ENCODE data around the gene UTP14C. TPM values are rescaled to one million over a fixed set of nuclear protein-coding genes. Genes with fewer than 3 reads are reported as not detected.

Gene UTP14C
- total and polyA plus RNA-seq, 4 experiments from 2014 or later = 1.9 to 16.1 (median 9.3) TPM

GRCh38 chr13:51997641-51998330 lies 26.7 kb upstream of the UTP14C start:
- intact Hi-C loops (cut with micrococcal nuclease) = no loop called here
- no peaks in the 10 kb centered on the region for H3K9me3 ChIP-seq (ENCODE audit: control insufficient read depth in 1 of 2, low read length in 2 of 2)
- H3K27me3 Mint-ChIP-seq = peaks cover 7% of the 10 kb centered on the region in 2 donors
- no peak overlapping the region for H3K27ac ChIP-seq (ENCODE audit: low read depth, low read length)
- peak overlapping the region in 1 of 7 donors; percentile 10 for H3K27ac Mint-ChIP-seq
- H3K4me3 Mint-ChIP-seq = no peak overlapping the region
- H3K4me1 ChIP-seq (ENCODE audit: insufficient read depth, low read length) = no peaks in the 10 kb centered on the region
- ChIA-PET CTCF (ENCODE audit: partially characterized antibody) (interaction anchor here (0.6 to 7.2 kb wide), 3 partner anchors 16 to 203 kb away, joined by 3 to 42 read pairs (median 4); partner anchors contain the start of gene ALG11), POLR2A (ENCODE audit: partially characterized antibody) (no interaction called here)
- no peaks in the 10 kb centered on the region for H3K9me3 Mint-ChIP-seq
- H3K4me3 ChIP-seq (ENCODE audit: low read length in 2 of 2) = no peak overlapping the region
- no peak for DNase-seq
- H3K27me3 ChIP-seq (ENCODE audit: insufficient read depth, low read length) = peaks cover 5% of the 10 kb centered on the region
- no peaks in the 10 kb centered on the region for H3K36me3 Mint-ChIP-seq
- peaks cover 0 to 3% (median 1%) of the 10 kb centered on the region in 4 donors for H3K4me1 Mint-ChIP-seq
- no peaks in the 10 kb centered on the region for H3K36me3 ChIP-seq (ENCODE audit: insufficient read depth, low read length)

GRCh38 chr13:51998723-51999509 lies 25.6 kb upstream of the UTP14C start:
- H3K9me3 Mint-ChIP-seq = no peaks in the 10 kb centered on the region
- no peak overlapping the region for H3K4me3 ChIP-seq (ENCODE audit: low read length in 2 of 2)
- DNase-seq = no peak
- intact Hi-C loops (cut with micrococcal nuclease) = no loop called here
- H3K4me3 Mint-ChIP-seq = no peak overlapping the region
- ChIA-PET CTCF (ENCODE audit: partially characterized antibody) (interaction anchor here (0.9 to 7.2 kb wide), 8 partner anchors 9 to 202 kb away, joined by 3 to 49 read pairs (median 3); partner anchors contain the start of gene ALG11), POLR2A (ENCODE audit: partially characterized antibody) (no interaction called here)
- no peaks in the 10 kb centered on the region for H3K36me3 Mint-ChIP-seq
- no peaks in the 10 kb centered on the region for H3K36me3 ChIP-seq (ENCODE audit: insufficient read depth, low read length)
- H3K27ac ChIP-seq (ENCODE audit: low read depth, low read length) = no peak overlapping the region
- H3K27ac Mint-ChIP-seq = peak overlapping the region in 1 of 7 donors; percentile 44
- peaks cover 0 to 3% (median 1%) of the 10 kb centered on the region in 4 donors for H3K4me1 Mint-ChIP-seq
- no peaks in the 10 kb centered on the region for H3K4me1 ChIP-seq (ENCODE audit: insufficient read depth, low read length)
- H3K9me3 ChIP-seq (ENCODE audit: control insufficient read depth in 1 of 2, low read length in 2 of 2) = no peaks in the 10 kb centered on the region
- H3K27me3 Mint-ChIP-seq = peaks cover 7% of the 10 kb centered on the region in 2 donors
- peaks cover 5% of the 10 kb centered on the region for H3K27me3 ChIP-seq (ENCODE audit: insufficient read depth, low read length)

- H3K9me3 ChIP-seq (ENCODE audit: control insufficient read depth in 1 of 2, low read length in 2 of 2) = no peaks in the 10 kb centered on the region
- no peak for DNase-seq
- H3K9me3 Mint-ChIP-seq = no peaks in the 10 kb centered on the region
- peaks cover 7% of the 10 kb centered on the region in 2 donors for H3K27me3 Mint-ChIP-seq
- CTCF ChIA-PET (ENCODE audit: partially characterized antibody) = interaction anchor here (0.9 to 7.2 kb wide), 8 partner anchors 9 to 200 kb away, joined by 3 to 49 read pairs (median 6); partner anchors contain the start of gene ALG11
- peaks cover 5% of the 10 kb centered on the region for H3K27me3 ChIP-seq (ENCODE audit: insufficient read depth, low read length)
- intact Hi-C loops (cut with micrococcal nuclease) = no loop called here
- peaks cover 0 to 3% (median 1%) of the 10 kb centered on the region in 4 donors for H3K4me1 Mint-ChIP-seq
- H3K36me3 Mint-ChIP-seq = no peaks in the 10 kb centered on the region
- H3K36me3 ChIP-seq (ENCODE audit: insufficient read depth, low read length) = no peaks in the 10 kb centered on the region
- POLR2A ChIA-PET (ENCODE audit: partially characterized antibody) = no interaction called here
- no peaks in the 10 kb centered on the region for H3K4me1 ChIP-seq (ENCODE audit: insufficient read depth, low read length)
- peak overlapping the region in 1 of 7 donors; percentile 51 for H3K27ac Mint-ChIP-seq
- H3K27ac ChIP-seq (ENCODE audit: low read depth, low read length) = no peak overlapping the region
- no peak overlapping the region for H3K4me3 Mint-ChIP-seq
- H3K4me3 ChIP-seq (ENCODE audit: low read length in 2 of 2) = no peak overlapping the region
Measured at GRCh38 chr13:51999510-51999911, 25.0 kb upstream of the UTP14C start.

- Histone ChIP-seq H3K4me1 (ENCODE audit: insufficient read depth, low read length) (no peaks in the 10 kb centered on the region), H3K9me3 (ENCODE audit: control insufficient read depth in 1 of 2, low read length in 2 of 2) (no peaks in the 10 kb centered on the region), H3K27ac (ENCODE audit: low read depth, low read length) (no peak overlapping the region), H3K4me3 (ENCODE audit: low read length in 2 of 2) (no peak overlapping the region), H3K36me3 (ENCODE audit: insufficient read depth, low read length) (no peaks in the 10 kb centered on the region), H3K27me3 (ENCODE audit: insufficient read depth, low read length) (peaks cover 5% of the 10 kb centered on the region)
- H3K4me1 Mint-ChIP-seq = peaks cover 0 to 3% (median 1%) of the 10 kb centered on the region in 4 donors
- H3K27ac Mint-ChIP-seq = peak overlapping the region in 1 of 7 donors; percentile 51
- H3K27me3 Mint-ChIP-seq = peaks cover 7% of the 10 kb centered on the region in 2 donors
- CTCF ChIA-PET (ENCODE audit: partially characterized antibody) = interaction anchor here (1.0 to 7.2 kb wide), 9 partner anchors 8 to 451 kb away, joined by 3 to 49 read pairs (median 6); partner anchors contain the start of genes ALG11 and VPS36
- no peaks in the 10 kb centered on the region for H3K36me3 Mint-ChIP-seq
- no peaks in the 10 kb centered on the region for H3K9me3 Mint-ChIP-seq
- H3K4me3 Mint-ChIP-seq = no peak overlapping the region
- POLR2A ChIA-PET (ENCODE audit: partially characterized antibody) = no interaction called here
- DNase-seq = no peak
- intact Hi-C loops (cut with micrococcal nuclease) = loop anchor here (5.0 kb wide), 1 partner anchor 237 kb away; no protein-coding TSS in a partner anchor
Measured at GRCh38 chr13:51999921-52000320, 24.6 kb upstream of the UTP14C start.

- peaks cover 4 to 7% of the 10 kb centered on the region in 2 donors for H3K27me3 Mint-ChIP-seq
- peaks cover 5% of the 10 kb centered on the region for H3K27me3 ChIP-seq (ENCODE audit: insufficient read depth, low read length)
Measured at GRCh38 chr13:52001120-52001731, 23.3 kb upstream of the UTP14C start.

GRCh38 chr13:52002361-52002760 lies 22.1 kb upstream of the UTP14C start:
- Mint-ChIP-seq H3K4me1 (peaks cover 0 to 2% (median under 1%) of the 10 kb centered on the region in 4 donors), H3K36me3 (no peaks in the 10 kb centered on the region), H3K27me3 (peaks cover 5 to 7% of the 10 kb centered on the region in 2 donors), H3K4me3 (no peak overlapping the region), H3K27ac (no peak overlapping the region), H3K9me3 (no peaks in the 10 kb centered on the region)
- no peak for DNase-seq
- Histone ChIP-seq H3K9me3 (ENCODE audit: control insufficient read depth in 1 of 2, low read length in 2 of 2) (no peaks in the 10 kb centered on the region), H3K27me3 (ENCODE audit: insufficient read depth, low read length) (no peaks in the 10 kb centered on the region), H3K4me3 (ENCODE audit: low read length in 2 of 2) (no peak overlapping the region), H3K27ac (ENCODE audit: low read depth, low read length) (no peak overlapping the region), H3K4me1 (ENCODE audit: insufficient read depth, low read length) (no peaks in the 10 kb centered on the region), H3K36me3 (ENCODE audit: insufficient read depth, low read length) (no peaks in the 10 kb centered on the region)
- intact Hi-C loops (cut with micrococcal nuclease) = loop anchor here (5.0 kb wide), 1 partner anchor 235 kb away; no protein-coding TSS in a partner anchor
- ChIA-PET CTCF (ENCODE audit: partially characterized antibody) (interaction anchor here (0.8 to 7.2 kb wide), 9 partner anchors 10 to 448 kb away, joined by 3 to 49 read pairs (median 7); partner anchors contain the start of genes ALG11 and NEK5), POLR2A (ENCODE audit: partially characterized antibody) (interaction anchor here (0.6 kb wide), 1 partner anchor 10 kb away, joined by 5 read pairs; the partner anchor contains the start of gene ALG11)

More at GRCh38 chr13:52001120-52001731, 23.3 kb upstream of the UTP14C start:
- Histone ChIP-seq H3K4me3 (ENCODE audit: low read length in 2 of 2) (no peak overlapping the region), H3K9me3 (ENCODE audit: control insufficient read depth in 1 of 2, low read length in 2 of 2) (no peaks in the 10 kb centered on the region), H3K36me3 (ENCODE audit: insufficient read depth, low read length) (no peaks in the 10 kb centered on the region), H3K27ac (ENCODE audit: low read depth, low read length) (no peak overlapping the region), H3K4me1 (ENCODE audit: insufficient read depth, low read length) (no peaks in the 10 kb centered on the region)
- peak in 4 of 5 donors; percentile 41 to 48 (median 43) for DNase-seq
- H3K36me3 Mint-ChIP-seq = no peaks in the 10 kb centered on the region
- POLR2A ChIA-PET (ENCODE audit: partially characterized antibody) = no interaction called here
- no peaks in the 10 kb centered on the region for H3K9me3 Mint-ChIP-seq
- CTCF ChIA-PET (ENCODE audit: partially characterized antibody) = interaction anchor here (0.9 to 7.2 kb wide), 12 partner anchors 9 to 202 kb away, joined by 4 to 49 read pairs (median 7); partner anchors contain the start of genes ALG11 and NEK5
- intact Hi-C loops (cut with micrococcal nuclease) = loop anchor here (1.0 to 5.0 kb wide), 4 partner anchors 126 to 449 kb away; partner anchors contain the start of gene VPS36
- peak overlapping the region in 1 of 7 donors; percentile 56 for H3K27ac Mint-ChIP-seq
- H3K4me3 Mint-ChIP-seq = no peak overlapping the region
- peaks cover 0 to 2% (median under 1%) of the 10 kb centered on the region in 4 donors for H3K4me1 Mint-ChIP-seq
